Erythroblast (primary cell): ENCODE measurements around the gene BMAL1.

Experiments used
- GATA1 ChIP-seq: IDR thresholded peaks from 2 replicates; pipeline ENCODE4 v1.6.1; 2011; ENCODE audit warnings: low read depth, mild to moderate bottlenecking, control low read depth, low read length, moderate library complexity
- POLR2A ChIP-seq: IDR thresholded peaks from 2 replicates; pipeline ENCODE4 v1.6.1; 2011; ENCODE audit warnings: mild to moderate bottlenecking, low read length

DNA sequence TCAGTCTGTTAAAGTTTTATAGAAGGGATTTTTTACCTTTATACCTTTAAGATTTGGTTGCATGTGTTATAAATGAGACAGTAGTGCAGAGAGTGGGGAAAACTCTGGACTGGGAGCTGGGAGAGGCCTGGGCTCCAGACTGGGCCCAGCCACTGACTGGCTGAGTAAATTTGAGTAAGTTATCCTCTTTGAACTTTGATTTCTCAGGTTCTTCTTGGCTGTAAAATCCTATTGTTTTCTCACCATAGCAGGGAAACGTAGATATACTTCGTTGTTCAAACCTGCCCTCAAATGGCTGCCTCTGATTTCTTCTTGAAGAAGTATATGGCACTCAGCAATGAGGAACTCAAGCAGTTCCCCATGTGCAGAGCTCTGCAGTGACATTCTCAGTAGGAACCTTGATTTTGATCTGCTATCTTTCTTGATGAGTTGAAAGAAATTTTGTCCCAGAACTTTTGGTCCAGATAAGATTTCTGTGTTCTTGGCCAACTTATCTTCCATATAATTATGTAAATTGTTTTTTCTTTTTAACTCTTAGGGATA, 8.8 kb downstream of the BMAL1 start:
- TF ChIP-seq POLR2A (no peak), GATA1 (no peak)
